ENCODE results near the gene ITIH1.
A peak's percentile ranks its signal among the peaks of the same experiment; 100 is the strongest.

Gene ITIH1

GRCh38 chr3:52790741-52791140 lies 13.3 kb downstream of the ITIH1 start:
- intact Hi-C loops (cut with DNase I; ENCODE audit: low total_unique reads) = no loop called here
- DNase-seq = no peak
- Histone ChIP-seq H3K36me3 (no peaks in the 10 kb centered on the region), H3K27ac (no peak overlapping the region), H3K9me3 (no peaks in the 10 kb centered on the region), H3K4me1 (peaks cover 0 to 44% (median 26%) of the 10 kb centered on the region in 4 donors), H3K27me3 (no peaks in the 10 kb centered on the region), H3K4me3 (no peak overlapping the region)
- TF ChIP-seq CTCF (IDR thresholded peaks at IDR 0.05) = no peak

- intact Hi-C loops (cut with DNase I; ENCODE audit: low total_unique reads) = no loop called here
- Histone ChIP-seq H3K27ac (no peak overlapping the region), H3K36me3 (no peaks in the 10 kb centered on the region), H3K9me3 (no peaks in the 10 kb centered on the region), H3K4me3 (no peak overlapping the region), H3K4me1 (peaks cover 0 to 49% (median 28%) of the 10 kb centered on the region in 4 donors), H3K27me3 (no peaks in the 10 kb centered on the region)
- TF ChIP-seq CTCF (IDR thresholded peaks at IDR 0.05) = no peak
- no peak for DNase-seq
Observed at GRCh38 chr3:52791366-52791765, 14.0 kb downstream of the ITIH1 start.

GRCh38 chr3:52791928-52792327 lies 14.5 kb downstream of the ITIH1 start:
- peak overlapping the region in 1 of 2 donors; percentile 88 for H3K27ac ChIP-seq
- no peaks in the 10 kb centered on the region for H3K27me3 ChIP-seq

GRCh38 chr3:52792413-52792812 lies 15.0 kb downstream of the ITIH1 start:
- no peaks in the 10 kb centered on the region for H3K27me3 ChIP-seq
- H3K9me3 ChIP-seq = no peaks in the 10 kb centered on the region
- H3K27ac ChIP-seq = peak overlapping the region in 1 of 2 donors; percentile 88
- peaks cover 0 to 46% (median 28%) of the 10 kb centered on the region in 4 donors for H3K4me1 ChIP-seq
- H3K36me3 ChIP-seq = peaks cover 0 to 6% (median 0%) of the 10 kb centered on the region in 3 donors
- intact Hi-C loops (cut with DNase I; ENCODE audit: low total_unique reads) = no loop called here
- no peak for DNase-seq
- no peak overlapping the region for H3K4me3 ChIP-seq
- TF ChIP-seq CTCF (IDR thresholded peaks at IDR 0.05) = no peak

More at GRCh38 chr3:52791928-52792327, 14.5 kb downstream of the ITIH1 start:
- no peak for DNase-seq
- no peak for TF ChIP-seq CTCF (IDR thresholded peaks at IDR 0.05)
- intact Hi-C loops (cut with DNase I; ENCODE audit: low total_unique reads) = no loop called here
- H3K4me1 ChIP-seq = peaks cover 0 to 49% (median 28%) of the 10 kb centered on the region in 4 donors
- H3K4me3 ChIP-seq = no peak overlapping the region
- no peaks in the 10 kb centered on the region for H3K9me3 ChIP-seq
- peaks cover 0 to 2% (median 0%) of the 10 kb centered on the region in 3 donors for H3K36me3 ChIP-seq

GRCh38 chr3:52792961-52793695 lies 15.7 kb downstream of the ITIH1 start:
- intact Hi-C loops (cut with DNase I; ENCODE audit: low total_unique reads) = no loop called here
- Histone ChIP-seq H3K27me3 (no peaks in the 10 kb centered on the region), H3K27ac (peak overlapping the region; percentile 83 to 88), H3K36me3 (peaks cover 0 to 6% (median 0%) of the 10 kb centered on the region in 3 donors), H3K9me3 (no peaks in the 10 kb centered on the region), H3K4me1 (peaks cover 0 to 45% (median 31%) of the 10 kb centered on the region in 4 donors), H3K4me3 (no peak overlapping the region)
- no peak for TF ChIP-seq CTCF (IDR thresholded peaks at IDR 0.05)
- no peak for DNase-seq
